CD4-positive, CD25-positive, alpha-beta regulatory T cell (primary cell): ENCODE results near the gene PTHLH. TPM values are rescaled to one million over a fixed set of nuclear protein-coding genes. Genes with fewer than 3 reads are reported as not detected.
A peak's percentile ranks its signal among the peaks of the same experiment; 100 is the strongest.

ENCODE experiments used
- ATAC-seq, 2 donors: fragments of 150-1000 bp; cut with Tn5 transposase; one replicate each; pipeline ENCODE4 v1.10.0; 2021; ENCODE audit warnings: low read depth in 2 of 2, moderate number of reproducible peaks in 2 of 2, moderate library complexity in 1 of 2
- DNase-seq, 3 donors: peaks; one replicate each; pipeline versions ENCODE4 v3.0.0 to v3.0.0-alpha.2; 2012 to 2022; ENCODE audit warnings: mixed read lengths in 1 of 3
- H3K27ac ChIP-seq: one replicate; pipeline ENCODE4 v1.7.0; 2013; ENCODE audit warnings: mild to moderate bottlenecking, low read length; ENCODE audit not compliant: insufficient read depth, poor library complexity, severe bottlenecking
- H3K27me3 ChIP-seq: one replicate; pipeline ENCODE4 v1.7.0; 2013; ENCODE audit warnings: low read length; ENCODE audit not compliant: control insufficient read depth, insufficient read depth
- H3K36me3 ChIP-seq: one replicate; pipeline ENCODE4 v1.7.0; 2013; ENCODE audit warnings: mild to moderate bottlenecking, low read length, moderate library complexity; ENCODE audit not compliant: control insufficient read depth, insufficient read depth
- H3K4me1 ChIP-seq: 2 replicates; pipeline ENCODE4 v1.7.0; 2013; ENCODE audit warnings: mild to moderate bottlenecking, low read length; ENCODE audit not compliant: insufficient read depth, control insufficient read depth, poor library complexity, severe bottlenecking
- H3K4me3 ChIP-seq: one replicate; pipeline ENCODE4 v1.7.0; 2013; ENCODE audit warnings: low read depth, mild to moderate bottlenecking, low read length, moderate library complexity
- H3K9me3 ChIP-seq, 2 experiments: 1 replicate in 1 of 2; 2 replicates in 1 of 2; pipeline ENCODE4 v1.7.0; 2013; ENCODE audit warnings: low read length in 2 of 2, mild to moderate bottlenecking in 1 of 2, moderate library complexity in 1 of 2; ENCODE audit not compliant: control insufficient read depth in 2 of 2
- H3K27ac Mint-ChIP-seq, 3 donors: one replicate each; pipeline ENCODE4 v1.8.0; 2020 to 2022; ENCODE audit warnings: mild to moderate bottlenecking in 3 of 3, mixed read lengths in 3 of 3, moderate library complexity in 2 of 3
- H3K27me3 Mint-ChIP-seq: one replicate; pipeline ENCODE4 v1.8.0; 2022; ENCODE audit warnings: mild to moderate bottlenecking, mixed read lengths
- H3K36me3 Mint-ChIP-seq: one replicate; pipeline ENCODE4 v1.8.0; 2020; ENCODE audit warnings: mixed read lengths
- H3K4me1 Mint-ChIP-seq, 4 donors: one replicate each; pipeline ENCODE4 v1.8.0; 2020 to 2022; ENCODE audit warnings: mixed read lengths in 4 of 4, mild to moderate bottlenecking in 1 of 4
- H3K4me3 Mint-ChIP-seq, 4 donors: one replicate each; pipeline ENCODE4 v1.8.0; 2020 to 2022; ENCODE audit warnings: mild to moderate bottlenecking in 4 of 4, mixed read lengths in 4 of 4, moderate library complexity in 3 of 4
- H3K9me3 Mint-ChIP-seq, 7 donors: one replicate each; pipeline ENCODE4 v1.8.0; 2020 to 2022; ENCODE audit warnings: mixed read lengths in 7 of 7, mild to moderate bottlenecking in 3 of 7, moderate library complexity in 2 of 7
- polyA plus RNA-seq, 4 donors: library from polyadenylated mRNA; unstranded; fragments of 300-500 nt; fragmentation: Illumina TruSeq; gene quantifications; one replicate each; pipeline ENCODE4 v1.2.3, GENCODE V29; 2021
- total RNA-seq: library from RNA; stranded (reverse); gene quantifications from one replicate; pipeline ENCODE4 v1.2.3, GENCODE V29; 2022

The PTHLH gene
- total and polyA plus RNA-seq, 5 donors from 2014 or later: 0.15 TPM; not detected in 4

- Histone ChIP-seq H3K4me3 (no peak overlapping the region), H3K27ac (no peak overlapping the region), H3K9me3 (no peaks in the 10 kb centered on the region), H3K36me3 (no peaks in the 10 kb centered on the region), H3K4me1 (no peaks in the 10 kb centered on the region), H3K27me3 (peaks cover 2% of the 10 kb centered on the region)
- H3K27ac Mint-ChIP-seq: no peak overlapping the region
- no peak overlapping the region for H3K4me3 Mint-ChIP-seq
- no peaks in the 10 kb centered on the region for H3K4me1 Mint-ChIP-seq
- peaks cover 0 to 3% (median 0%) of the 10 kb centered on the region in 7 donors for H3K9me3 Mint-ChIP-seq
- ATAC-seq (no peak), DNase-seq (no peak)
- peaks cover 14% of the 10 kb centered on the region for H3K27me3 Mint-ChIP-seq
- H3K36me3 Mint-ChIP-seq: no peaks in the 10 kb centered on the region
Measured at GRCh38 chr12:27987331-27987730, 14.8 kb upstream of the PTHLH start.

- Mint-ChIP-seq H3K27ac (no peak overlapping the region), H3K36me3 (no peaks in the 10 kb centered on the region), H3K9me3 (peaks cover 0 to 1% (median 0%) of the 10 kb centered on the region in 7 donors), H3K27me3 (peaks cover 31% of the 10 kb centered on the region), H3K4me1 (no peaks in the 10 kb centered on the region), H3K4me3 (no peak overlapping the region)
- no peaks in the 10 kb centered on the region for H3K9me3 ChIP-seq
- peaks cover 10% of the 10 kb centered on the region for H3K27me3 ChIP-seq
- H3K4me1 ChIP-seq: no peaks in the 10 kb centered on the region
- no peak for DNase-seq
- no peaks in the 10 kb centered on the region for H3K36me3 ChIP-seq
- no peak overlapping the region for H3K4me3 ChIP-seq
- ATAC-seq: no peak
- no peak overlapping the region for H3K27ac ChIP-seq
Measured at GRCh38 chr12:27984275-27984674, 11.7 kb upstream of the PTHLH start.

- H3K4me1 Mint-ChIP-seq: no peaks in the 10 kb centered on the region
- peaks cover 0 to 4% (median 0%) of the 10 kb centered on the region in 7 donors for H3K9me3 Mint-ChIP-seq
- DNase-seq (no peak), ATAC-seq (no peak)
- Histone ChIP-seq H3K4me1 (no peaks in the 10 kb centered on the region), H3K36me3 (no peaks in the 10 kb centered on the region), H3K27me3 (peaks cover 18% of the 10 kb centered on the region), H3K4me3 (no peak overlapping the region), H3K27ac (no peak overlapping the region), H3K9me3 (no peaks in the 10 kb centered on the region)
- no peaks in the 10 kb centered on the region for H3K36me3 Mint-ChIP-seq
- H3K27ac Mint-ChIP-seq: no peak overlapping the region
- H3K4me3 Mint-ChIP-seq: no peak overlapping the region
- H3K27me3 Mint-ChIP-seq: peaks cover 44% of the 10 kb centered on the region
Measured at GRCh38 chr12:27982951-27983350, 10.4 kb upstream of the PTHLH start.

GRCh38 chr12:27982385-27982784 lies 9.9 kb upstream of the PTHLH start:
- H3K4me3 ChIP-seq: no peak overlapping the region
- no peak overlapping the region for H3K27ac Mint-ChIP-seq
- peaks cover 22% of the 10 kb centered on the region for H3K27me3 ChIP-seq
- peaks cover 50% of the 10 kb centered on the region for H3K27me3 Mint-ChIP-seq
- no peak overlapping the region for H3K4me3 Mint-ChIP-seq
- DNase-seq (no peak), ATAC-seq (no peak)
- H3K36me3 ChIP-seq: no peaks in the 10 kb centered on the region
- no peaks in the 10 kb centered on the region for H3K36me3 Mint-ChIP-seq
- no peak overlapping the region for H3K27ac ChIP-seq
- H3K4me1 Mint-ChIP-seq: no peaks in the 10 kb centered on the region
- no peaks in the 10 kb centered on the region for H3K4me1 ChIP-seq
- no peaks in the 10 kb centered on the region for H3K9me3 ChIP-seq
- H3K9me3 Mint-ChIP-seq: peaks cover 0 to 4% (median 0%) of the 10 kb centered on the region in 7 donors

GRCh38 chr12:27981874-27982273 lies 9.3 kb upstream of the PTHLH start:
- no peak overlapping the region for H3K27ac Mint-ChIP-seq
- no peaks in the 10 kb centered on the region for H3K4me1 ChIP-seq
- H3K4me3 ChIP-seq: no peak overlapping the region
- H3K9me3 ChIP-seq: no peaks in the 10 kb centered on the region
- no peaks in the 10 kb centered on the region for H3K4me1 Mint-ChIP-seq
- H3K9me3 Mint-ChIP-seq: peaks cover 0 to 4% (median 0%) of the 10 kb centered on the region in 7 donors
- no peaks in the 10 kb centered on the region for H3K36me3 Mint-ChIP-seq
- H3K4me3 Mint-ChIP-seq: no peak overlapping the region
- ATAC-seq (no peak), DNase-seq (no peak)
- peaks cover 55% of the 10 kb centered on the region for H3K27me3 Mint-ChIP-seq
- peaks cover 24% of the 10 kb centered on the region for H3K27me3 ChIP-seq
- no peaks in the 10 kb centered on the region for H3K36me3 ChIP-seq
- H3K27ac ChIP-seq: no peak overlapping the region

- ATAC-seq: no peak
- no peak overlapping the region for H3K4me3 Mint-ChIP-seq
Measured at GRCh38 chr12:27979145-27979544, 6.6 kb upstream of the PTHLH start.

GRCh38 chr12:27975222-27976136 lies 2.9 kb upstream of the PTHLH start:
- Mint-ChIP-seq H3K9me3 (peaks cover 0 to 4% (median 0%) of the 10 kb centered on the region in 7 donors), H3K4me3 (peak overlapping the region in 3 of 4 donors; percentile 30 to 52 (median 40)), H3K27ac (no peak overlapping the region), H3K27me3 (peaks cover 91% of the 10 kb centered on the region), H3K36me3 (peaks cover 2% of the 10 kb centered on the region), H3K4me1 (peaks cover 0 to 27% (median 8%) of the 10 kb centered on the region in 4 donors)
- Histone ChIP-seq H3K36me3 (no peaks in the 10 kb centered on the region), H3K27me3 (peaks cover 38% of the 10 kb centered on the region), H3K4me3 (no peak overlapping the region), H3K4me1 (peaks cover 14% of the 10 kb centered on the region), H3K9me3 (no peaks in the 10 kb centered on the region), H3K27ac (no peak overlapping the region)
- ATAC-seq (peak in 1 of 2 donors; percentile 25), DNase-seq (no peak)

More at GRCh38 chr12:27979145-27979544, 6.6 kb upstream of the PTHLH start:
- Histone ChIP-seq H3K27ac (no peak overlapping the region), H3K4me1 (peaks cover 7% of the 10 kb centered on the region), H3K36me3 (no peaks in the 10 kb centered on the region), H3K27me3 (peaks cover 28% of the 10 kb centered on the region), H3K4me3 (no peak overlapping the region), H3K9me3 (no peaks in the 10 kb centered on the region)
- peaks cover 82% of the 10 kb centered on the region for H3K27me3 Mint-ChIP-seq
- H3K4me1 Mint-ChIP-seq: peaks cover 0 to 13% (median 1%) of the 10 kb centered on the region in 4 donors
- no peak for DNase-seq
- no peaks in the 10 kb centered on the region for H3K36me3 Mint-ChIP-seq
- H3K27ac Mint-ChIP-seq: no peak overlapping the region
- H3K9me3 Mint-ChIP-seq: peaks cover 0 to 4% (median 0%) of the 10 kb centered on the region in 7 donors
